Spleen (tissue), 11 donors: Measurements from ENCODE around the gene ALG12. TPM values are rescaled to one million over a fixed set of nuclear protein-coding genes. Genes with fewer than 3 reads are reported as not detected.

Experiments
- DNase-seq: peaks from one replicate; pipeline ENCODE4 v3.0.0-alpha.2; 2020
- H3K27ac ChIP-seq, 8 donors: fragments of 200-600 bp; sonication (generic) in 7 of 8; 1 replicate in 4 of 8; 2 replicates in 4 of 8; pipeline versions ENCODE4 v1.5.0 to v1.8.0; 2016 to 2021; ENCODE audit warnings: inconsistent platforms in 4 of 8, mild to moderate bottlenecking in 4 of 8, moderate library complexity in 1 of 8
- H3K27me3 ChIP-seq, 7 donors: fragments of 200-600 bp; sonication (generic) in 6 of 7; replicated peaks in 1 of 7; 1 replicate in 4 of 7; 2 replicates in 3 of 7; pipeline versions ENCODE4 v1.5.0 to v1.8.0; 2016 to 2021; ENCODE audit warnings: inconsistent platforms in 3 of 7, mild to moderate bottlenecking in 1 of 7
- H3K36me3 ChIP-seq, 6 donors: fragments of 200-600 bp; sonication (generic) in 5 of 6; 1 replicate in 4 of 6; 2 replicates in 2 of 6; pipeline versions ENCODE4 v1.5.0 to v1.8.0; 2016 to 2021; ENCODE audit warnings: inconsistent platforms in 2 of 6
- H3K4me1 ChIP-seq, 6 donors: fragments of 200-600 bp; sonication (generic) in 5 of 6; 1 replicate in 3 of 6; 2 replicates in 3 of 6; pipeline versions ENCODE4 v1.5.0 to v1.8.0; 2016 to 2021; ENCODE audit warnings: inconsistent platforms in 3 of 6
- H3K4me3 ChIP-seq, 8 donors: fragments of 200-600 bp; sonication (generic) in 7 of 8; 1 replicate in 4 of 8; 2 replicates in 4 of 8; pipeline versions ENCODE4 v1.5.0 to v1.8.0; 2016 to 2021; ENCODE audit warnings: inconsistent platforms in 4 of 8, mild to moderate bottlenecking in 4 of 8, moderate library complexity in 2 of 8
- H3K9me3 ChIP-seq, 8 donors: fragments of 200-600 bp; sonication (generic) in 7 of 8; 1 replicate in 4 of 8; 2 replicates in 4 of 8; pipeline versions ENCODE4 v1.5.0 to v1.8.0; 2016 to 2021; ENCODE audit warnings: inconsistent platforms in 4 of 8
- POLR2A ChIP-seq, 3 donors: fragments of 450-650 bp; IDR thresholded peaks; one replicate each; pipeline ENCODE4 v1.5.1; 2017; ENCODE audit warnings: antibody characterized with exemption in 3 of 3, mild to moderate bottlenecking in 1 of 3
- POLR2AphosphoS5 ChIP-seq, 3 donors: sonication (generic); formaldehyde crosslinking; IDR thresholded peaks; one replicate each; pipeline ENCODE4 v1.5.1; 2017; ENCODE audit warnings: antibody characterized with exemption in 3 of 3
- WGBS, 5 donors: extraction: QIAGEN DNeasy Blood & Tissue Kit in 3 of 5; methylation state at CpG; one replicate each; pipeline versions ENCODE4 v1.1.5 to v1.1.7; 2013 to 2018; 5-methylcytosine and 5-hydroxymethylcytosine counted together
- intact Hi-C: fragments of 100-400 bp; cut with DNase I; formaldehyde crosslinking; loops from one replicate; pipeline ENCODE4 v1.15.0; 2023; ENCODE audit warnings: low total_unique reads
- polyA plus RNA-seq, 3 donors: library from polyadenylated mRNA; stranded (reverse); fragments of 200-250 nt; gene quantifications; one replicate each; pipeline ENCODE4 v1.2.1, GENCODE V29; 2013
- total RNA-seq, 7 donors: library from RNA; depleted of rRNA in 3 of 7; stranded (reverse); fragments of >200 nt in 3 of 7; fragmentation: NEBNext Ultra II Directional in 4 of 7; extraction: Animal tissue kit (Norgen Biotek cat#: 25700) in 4 of 7; gene quantifications; one replicate each; pipeline versions ENCODE4 v1.1.0 to v1.2.1, GENCODE V29; 2016 to 2021
- TF ChIP-seq, protein P1 (sequence below), 11 experiments: fragments of 200-600 bp in 7 of 11; fragments of 450-650 bp in 4 of 11; sonication (generic) in 4 of 11; IDR thresholded peaks in 8 of 11; conservative IDR thresholded peaks in 3 of 11; 1 replicate in 7 of 11; 2 replicates in 4 of 11; pipeline versions ENCODE4 v1.4.0 to v1.8.0; 2016 to 2021; ENCODE audit warnings: antibody characterized with exemption in 11 of 11, inconsistent platforms in 4 of 11, mild to moderate bottlenecking in 1 of 11
- donor health status: healthy with polysubstance abuse.
- donor health status: DM: no; HTN: no; CAD: no; lungs with moderate emphysema.
- donor health status: DM: no; HTN: no; CAD: no.
- donor health status: Bipolar disorder and iron deficiency.
- donor health status: healthy.
- donor health status: DM: no; HTN: no; CAD: no.
- donor health status: DM: yes; HTN: yes; CAD: no.

ALG12 gene
- total and polyA plus RNA-seq, 10 donors: 5.7 to 20.1 (median 11.8) TPM

DNA sequence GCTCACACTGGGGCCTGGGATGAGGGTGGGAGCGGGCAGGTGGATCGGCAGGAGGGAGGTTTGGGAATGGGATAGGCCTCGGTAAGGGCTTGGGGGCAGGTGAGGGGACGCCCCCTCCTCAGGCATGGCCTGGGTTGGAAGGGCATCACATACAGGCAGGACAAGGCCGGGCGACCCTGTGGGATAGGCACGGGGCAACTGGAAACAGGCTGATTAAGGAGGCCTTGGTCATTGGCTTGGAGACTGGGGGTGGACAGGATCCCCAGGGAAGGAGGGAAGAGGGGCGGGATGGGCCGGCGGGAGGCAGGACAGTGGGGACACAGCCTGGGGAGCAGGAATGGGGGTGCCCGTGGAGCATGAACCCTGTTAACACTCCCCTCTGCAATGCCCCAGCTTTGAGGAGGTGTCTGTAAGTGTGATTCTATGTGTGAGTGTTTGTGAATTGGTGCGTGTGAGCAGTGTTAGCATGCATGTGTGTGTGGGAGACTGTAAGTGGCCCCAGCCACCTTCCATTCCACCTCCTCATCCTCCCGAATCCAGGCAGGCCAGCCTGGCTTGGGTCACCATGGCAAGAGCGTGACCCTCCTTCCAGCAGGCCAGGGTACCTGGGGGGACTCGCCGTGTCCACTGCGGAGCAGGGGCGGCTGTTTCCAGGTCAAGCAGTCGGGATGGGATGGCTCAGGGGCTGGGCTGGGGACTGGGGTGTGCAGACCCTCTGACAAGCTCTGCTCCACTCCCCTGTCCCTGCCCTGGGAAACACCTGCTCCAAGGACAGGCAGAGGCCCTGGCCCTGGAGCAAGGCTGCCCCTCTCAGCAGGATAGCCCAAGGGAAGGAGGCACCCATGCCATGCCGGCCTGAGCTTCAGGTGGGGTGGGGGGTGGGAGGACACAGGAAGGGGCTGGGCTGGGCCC, 38.9 kb upstream of the ALG12 start:
- 87 to 94% (median 92%) methylated on average over 19 to 20 of the region's 20 CpGs for WGBS, 5 donors
- peak; percentile 75 for DNase-seq
- H3K4me1 ChIP-seq: peaks cover 9 to 71% (median 47%) of the 10 kb centered on the region in 6 donors

DNA sequence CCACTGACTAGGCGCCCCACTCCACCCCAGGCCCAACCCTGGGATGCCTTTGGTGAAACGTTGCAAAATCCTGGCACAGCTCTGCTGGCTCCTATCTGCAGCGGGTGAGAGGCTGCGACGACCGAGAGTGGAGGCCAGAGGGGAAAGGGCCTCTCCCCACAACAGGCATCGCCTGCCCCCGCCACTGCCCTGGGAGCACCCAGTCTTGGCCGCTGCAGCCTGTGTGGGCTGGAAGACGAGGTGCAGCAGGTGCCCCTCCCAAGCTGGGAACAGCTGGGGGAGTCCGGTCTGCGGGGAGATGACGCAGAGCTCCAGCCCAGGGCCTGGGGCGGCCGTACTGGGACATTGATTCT, 38.2 kb upstream of the ALG12 start:
- DNase-seq: peak; percentile 79
- intact Hi-C loops: no loop called here
- H3K27me3 ChIP-seq: no peaks in the 10 kb centered on the region
- no peaks in the 10 kb centered on the region for H3K9me3 ChIP-seq
- peaks cover 9 to 71% (median 49%) of the 10 kb centered on the region in 6 donors for H3K4me1 ChIP-seq
- peak overlapping the region in 1 of 8 donors; percentile 87 for H3K27ac ChIP-seq
- no peak overlapping the region for H3K4me3 ChIP-seq
- 81 to 99% (median 88%) methylated on average over 7 to 15 of the region's 15 CpGs for WGBS, 5 donors
- peaks cover 0 to 1% (median under 1%) of the 10 kb centered on the region in 6 donors for H3K36me3 ChIP-seq
- TF ChIP-seq POLR2A (IDR thresholded peaks at IDR 0.05): no peak
- no peak for TF ChIP-seq POLR2AphosphoS5 (IDR thresholded peaks at IDR 0.05)

More for the DNA sequence above, 38.9 kb upstream of the ALG12 start:
- peak overlapping the region in 1 of 8 donors; percentile 87 for H3K27ac ChIP-seq
- intact Hi-C loops: no loop called here
- H3K9me3 ChIP-seq: no peaks in the 10 kb centered on the region
- H3K4me3 ChIP-seq: no peak overlapping the region
- H3K27me3 ChIP-seq: no peaks in the 10 kb centered on the region
- TF ChIP-seq, protein P1, sequence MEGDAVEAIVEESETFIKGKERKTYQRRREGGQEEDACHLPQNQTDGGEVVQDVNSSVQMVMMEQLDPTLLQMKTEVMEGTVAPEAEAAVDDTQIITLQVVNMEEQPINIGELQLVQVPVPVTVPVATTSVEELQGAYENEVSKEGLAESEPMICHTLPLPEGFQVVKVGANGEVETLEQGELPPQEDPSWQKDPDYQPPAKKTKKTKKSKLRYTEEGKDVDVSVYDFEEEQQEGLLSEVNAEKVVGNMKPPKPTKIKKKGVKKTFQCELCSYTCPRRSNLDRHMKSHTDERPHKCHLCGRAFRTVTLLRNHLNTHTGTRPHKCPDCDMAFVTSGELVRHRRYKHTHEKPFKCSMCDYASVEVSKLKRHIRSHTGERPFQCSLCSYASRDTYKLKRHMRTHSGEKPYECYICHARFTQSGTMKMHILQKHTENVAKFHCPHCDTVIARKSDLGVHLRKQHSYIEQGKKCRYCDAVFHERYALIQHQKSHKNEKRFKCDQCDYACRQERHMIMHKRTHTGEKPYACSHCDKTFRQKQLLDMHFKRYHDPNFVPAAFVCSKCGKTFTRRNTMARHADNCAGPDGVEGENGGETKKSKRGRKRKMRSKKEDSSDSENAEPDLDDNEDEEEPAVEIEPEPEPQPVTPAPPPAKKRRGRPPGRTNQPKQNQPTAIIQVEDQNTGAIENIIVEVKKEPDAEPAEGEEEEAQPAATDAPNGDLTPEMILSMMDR (IDR thresholded peaks at IDR 0.05 in 8 of 11, conservative IDR thresholded peaks at IDR 0.05 in 3 of 11): no peak
- TF ChIP-seq POLR2AphosphoS5 (IDR thresholded peaks at IDR 0.05) (no peak), POLR2A (IDR thresholded peaks at IDR 0.05) (no peak)
- peaks cover 0 to 9% (median 8%) of the 10 kb centered on the region in 6 donors for H3K36me3 ChIP-seq

DNA sequence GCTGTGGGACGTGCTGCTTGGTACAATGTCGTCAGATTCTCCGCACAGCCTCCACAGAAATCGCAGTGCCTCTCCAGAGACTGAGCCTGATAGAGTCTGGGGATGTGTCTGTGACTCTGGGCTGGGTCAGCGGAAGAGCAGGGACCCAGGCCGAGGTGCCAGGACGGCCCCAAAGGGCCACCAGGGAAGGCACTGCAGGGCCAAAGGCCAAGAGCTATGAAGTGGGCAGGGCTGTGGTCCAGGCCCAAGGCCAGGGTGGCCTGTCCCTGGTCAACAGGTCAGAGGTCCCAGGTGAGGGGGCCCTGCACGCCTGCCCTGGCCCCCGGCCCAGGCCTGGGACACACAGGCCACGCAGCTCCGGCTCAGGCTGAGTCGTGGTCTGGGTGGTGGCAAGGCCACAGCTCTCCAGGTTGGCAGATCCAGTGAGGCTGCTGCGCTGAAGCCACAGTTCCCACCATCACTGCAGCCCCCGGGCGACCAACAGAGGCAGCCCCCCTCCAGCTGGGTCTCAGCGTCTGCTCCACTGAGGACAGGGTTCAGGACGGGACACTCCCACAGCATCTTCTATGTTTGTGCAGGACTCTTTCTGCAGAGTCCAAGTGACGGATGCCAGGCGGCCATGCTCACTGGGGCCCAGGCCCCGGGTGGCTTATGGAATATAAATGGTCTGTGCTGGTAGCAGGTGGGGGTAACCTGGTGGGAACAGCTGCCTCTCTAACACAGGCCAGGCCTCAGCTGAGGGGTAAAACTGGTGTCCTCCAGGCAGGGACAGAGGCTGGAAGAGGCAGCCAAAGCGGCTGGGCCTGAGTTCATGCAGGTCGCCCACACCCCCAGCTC, 37.6 kb upstream of the ALG12 start:
- Histone ChIP-seq H3K27me3 (no peaks in the 10 kb centered on the region), H3K27ac (peak overlapping the region in 3 of 8 donors; percentile 85 to 92 (median 87)), H3K9me3 (no peaks in the 10 kb centered on the region), H3K36me3 (no peaks in the 10 kb centered on the region), H3K4me1 (peaks cover 9 to 77% (median 55%) of the 10 kb centered on the region in 6 donors), H3K4me3 (no peak overlapping the region)
- WGBS, 5 donors: 86 to 95% (median 92%) methylated on average over 8 to 22 of the region's 22 CpGs
- peak; percentile 75 for DNase-seq
- TF ChIP-seq POLR2AphosphoS5 (IDR thresholded peaks at IDR 0.05): no peak
- intact Hi-C loops: no loop called here

DNA sequence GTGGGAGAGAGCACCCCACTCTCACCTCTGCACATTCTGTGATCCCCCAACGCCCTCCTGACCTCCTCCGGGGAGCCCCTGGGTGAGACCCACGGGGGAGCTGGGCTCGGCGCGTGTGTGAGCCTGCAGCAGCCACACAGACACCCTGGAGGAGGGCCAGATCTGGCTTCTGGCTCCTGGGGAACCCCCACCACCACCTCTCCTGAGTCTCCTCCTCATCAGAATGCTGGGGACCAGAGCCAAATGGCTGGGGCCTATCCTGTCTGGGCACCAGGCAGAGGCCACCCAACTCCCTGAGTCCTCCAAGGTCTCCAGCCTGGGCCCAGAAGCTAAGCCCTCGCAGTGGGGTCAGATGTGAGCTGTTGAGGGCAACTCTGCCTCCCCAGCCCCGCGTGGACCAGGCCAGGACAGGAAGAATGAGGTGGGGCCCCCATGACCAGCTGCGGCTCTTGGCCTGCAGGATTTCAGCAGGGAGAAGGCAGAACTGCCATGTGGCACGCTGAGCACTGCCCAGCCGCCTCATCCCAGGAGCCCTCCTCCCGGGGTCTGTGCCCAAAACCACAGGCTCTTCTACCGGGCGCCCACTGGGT, 36.8 kb upstream of the ALG12 start:
- peaks cover 9 to 80% (median 56%) of the 10 kb centered on the region in 6 donors for H3K4me1 ChIP-seq

More for the DNA sequence above, 36.8 kb upstream of the ALG12 start:
- H3K36me3 ChIP-seq: no peaks in the 10 kb centered on the region
- peak; percentile 75 for DNase-seq
- TF ChIP-seq, protein P1 (IDR thresholded peaks at IDR 0.05 in 8 of 11, conservative IDR thresholded peaks at IDR 0.05 in 3 of 11): no peak
- no peak for TF ChIP-seq POLR2AphosphoS5 (IDR thresholded peaks at IDR 0.05)
- no peak for TF ChIP-seq POLR2A (IDR thresholded peaks at IDR 0.05)
- no peaks in the 10 kb centered on the region for H3K27me3 ChIP-seq
- no peaks in the 10 kb centered on the region for H3K9me3 ChIP-seq
- intact Hi-C loops: no loop called here
- 77 to 88% (median 80%) methylated on average over 6 to 15 of the region's 15 CpGs for WGBS, 5 donors
- no peak overlapping the region for H3K4me3 ChIP-seq
- H3K27ac ChIP-seq: peak overlapping the region in 5 of 8 donors; percentile 71 to 92 (median 85)
